HPDE6-E6E7 (cell line): ENCODE data around the gene HOXC11.

Experiments
- DNase-seq: peaks from one replicate; pipeline ENCODE4 v3.0.0; 2011; ENCODE audit warnings: missing footprints; ENCODE audit errors: extremely low spot score

HOXC11 gene

DNA sequence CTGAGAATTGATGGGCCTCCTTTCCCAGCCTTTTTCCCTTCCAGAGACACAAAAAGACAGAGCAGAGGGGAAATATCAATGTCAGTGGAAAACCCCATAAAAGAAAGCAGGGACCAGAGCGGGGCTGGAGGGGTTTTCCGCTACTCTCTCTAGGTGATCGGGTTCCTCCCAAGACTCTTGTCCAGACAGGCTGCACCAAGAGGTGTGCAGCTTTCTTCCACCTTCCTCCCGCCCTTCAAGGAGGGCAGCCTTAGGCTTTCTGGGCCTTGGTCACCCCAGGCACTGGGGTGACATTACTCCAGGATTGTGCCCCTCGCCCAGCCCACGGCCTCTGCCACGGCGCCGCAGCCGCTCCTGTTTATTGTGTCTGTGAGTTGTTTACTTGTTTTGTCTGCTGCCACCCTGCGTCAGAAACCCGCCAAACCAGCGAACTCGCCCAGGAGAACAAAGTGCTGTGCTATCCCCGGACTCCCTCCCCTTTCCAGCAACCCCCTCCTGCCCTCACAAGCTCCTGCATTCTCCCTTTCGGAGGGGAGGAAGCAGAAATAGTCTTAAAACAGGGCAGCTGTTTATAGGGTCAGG, 48.6 kb downstream of the HOXC11 start:
- no peak for DNase-seq

DNA sequence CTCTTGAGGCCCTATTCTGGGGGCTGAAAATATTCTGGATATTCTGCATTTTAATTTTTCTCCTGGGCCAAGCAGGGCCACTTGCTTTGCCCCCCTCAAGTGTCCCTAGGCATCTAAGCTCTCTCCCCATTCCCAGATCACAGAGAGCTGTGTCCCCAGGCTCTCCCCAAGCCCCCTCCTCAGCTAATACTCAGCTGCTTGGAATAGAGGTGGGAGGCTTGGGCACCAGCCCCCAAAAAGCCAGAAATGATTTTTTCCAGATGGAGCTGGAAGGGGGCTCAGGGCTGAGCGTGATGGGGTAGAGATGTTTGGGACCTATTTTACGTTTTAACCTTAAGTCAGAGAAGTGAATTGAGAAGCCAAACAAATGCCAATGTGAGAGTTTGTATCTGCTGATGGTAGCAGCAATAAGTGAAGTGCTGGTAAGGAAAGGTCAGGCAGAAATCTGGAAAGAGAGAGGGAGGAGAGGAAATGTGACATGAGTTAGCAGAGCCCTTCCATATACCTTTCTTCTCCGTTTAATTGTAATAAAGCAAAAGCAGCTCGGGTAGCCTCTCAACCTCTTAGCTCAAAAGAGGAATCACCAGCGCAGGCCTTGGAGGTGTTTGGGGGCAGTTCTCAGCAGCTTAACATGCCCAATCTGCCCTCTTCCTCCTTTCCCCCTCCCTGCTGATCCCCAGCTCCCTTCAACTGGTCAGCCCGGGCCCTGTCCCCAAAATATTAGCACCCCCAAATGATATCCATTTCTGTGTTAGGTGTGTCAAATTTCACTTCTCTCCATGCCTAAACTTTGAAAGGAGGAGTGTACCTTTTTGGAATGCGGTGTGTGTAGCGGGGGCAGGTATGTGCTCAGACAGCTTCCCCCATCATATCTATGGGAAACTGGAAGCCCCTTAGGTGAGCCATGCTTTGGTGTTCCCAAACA, 50.3 kb downstream of the HOXC11 start:
- DNase-seq: no peak

DNA sequence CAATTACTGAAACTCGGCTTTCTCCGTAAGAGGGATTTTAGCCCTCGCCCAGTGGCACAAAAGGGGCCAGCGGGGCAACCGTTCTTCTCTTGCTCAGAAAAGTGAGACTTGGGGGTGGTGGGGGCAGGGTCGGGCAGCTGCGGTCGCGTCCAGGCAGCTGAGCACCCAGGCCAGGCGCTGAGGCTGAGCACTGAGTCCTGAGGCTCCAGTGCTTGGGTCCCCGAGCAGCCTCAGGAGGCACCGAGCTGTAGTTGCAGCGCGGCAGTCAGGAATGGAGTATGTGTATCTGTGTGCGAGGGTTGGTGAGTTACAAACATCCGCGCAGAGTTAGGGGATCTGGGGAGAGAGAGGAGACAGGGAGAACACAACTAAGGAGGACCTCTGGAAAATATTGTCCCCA, 51.2 kb downstream of the HOXC11 start:
- no peak for DNase-seq

DNA sequence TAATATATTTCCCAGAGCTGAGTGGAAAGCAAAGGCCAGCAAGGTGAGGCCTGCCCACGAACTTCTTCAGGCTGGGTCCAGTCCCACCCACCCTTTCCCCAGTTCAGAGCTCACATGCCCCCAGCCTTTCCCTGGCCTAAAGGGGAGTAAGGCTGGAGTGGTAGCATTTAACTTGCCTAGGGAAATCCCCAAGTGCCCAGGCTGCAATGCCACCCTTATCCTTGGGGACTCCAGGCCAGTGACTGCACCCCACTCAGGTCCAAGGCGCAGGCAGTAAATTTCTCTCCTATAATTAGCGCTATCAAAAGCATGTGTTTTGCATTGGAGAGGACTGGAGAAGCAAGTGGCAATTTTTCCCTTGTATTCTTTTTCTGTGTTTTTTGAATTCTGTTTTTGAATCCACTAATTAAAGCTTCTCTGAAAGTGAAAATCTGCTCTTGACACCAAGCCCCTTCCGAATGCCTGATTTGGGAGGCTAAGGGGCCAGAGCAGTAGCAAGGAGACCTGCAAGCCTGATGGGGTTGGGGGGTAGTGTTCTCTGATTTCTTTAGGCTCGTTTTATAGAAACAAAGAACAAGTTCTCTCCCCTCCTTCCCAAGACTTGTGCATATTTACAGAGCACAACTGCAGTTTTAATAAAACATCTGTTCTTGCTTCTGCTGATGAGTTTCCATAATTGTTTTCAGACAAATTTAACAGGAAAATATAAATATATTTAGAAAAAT, 51.8 kb downstream of the HOXC11 start:
- DNase-seq: no peak

DNA sequence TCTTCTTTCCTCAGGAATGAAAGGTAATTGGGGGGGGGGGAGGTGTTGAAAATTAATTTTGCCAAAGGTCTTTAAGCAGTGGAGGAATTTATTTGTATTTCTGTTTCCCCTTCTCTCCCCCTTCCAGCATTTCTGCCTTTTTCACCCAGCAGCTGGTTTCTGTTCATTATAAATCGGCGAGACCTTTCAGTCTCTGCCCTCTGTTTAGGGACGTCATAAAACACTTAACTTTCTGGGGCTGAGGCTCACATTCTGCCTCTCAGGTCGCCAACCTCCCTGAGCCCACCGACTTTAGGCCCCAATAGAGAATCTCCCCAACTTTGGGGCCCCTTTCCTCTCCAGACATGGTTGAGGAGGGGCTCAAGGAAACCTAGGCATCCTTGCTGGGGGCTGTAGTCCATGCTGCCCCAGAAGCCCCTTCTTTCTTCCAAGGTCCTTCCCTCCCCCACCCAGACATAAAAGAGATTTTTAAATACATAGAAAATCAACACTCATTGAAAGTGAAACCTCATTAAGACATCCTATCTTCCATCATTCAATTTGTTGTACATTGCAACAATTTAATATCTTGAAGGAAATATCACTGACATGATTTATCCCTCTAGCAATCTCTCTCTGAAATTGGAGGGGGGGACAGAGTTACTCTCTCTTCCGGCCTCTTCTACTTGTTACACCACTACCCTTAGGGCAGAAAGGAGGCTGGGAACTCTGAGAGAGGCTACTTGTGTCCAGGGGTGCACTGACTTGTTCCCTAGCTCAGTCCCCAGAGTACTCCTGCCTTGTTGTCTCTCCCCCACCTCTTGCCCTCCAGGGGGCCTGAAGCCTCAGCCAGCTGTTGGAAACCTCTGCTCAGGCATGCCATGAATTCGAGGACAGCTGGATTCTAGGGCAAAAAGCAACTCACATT, 52.8 kb downstream of the HOXC11 start:
- no peak for DNase-seq

DNA sequence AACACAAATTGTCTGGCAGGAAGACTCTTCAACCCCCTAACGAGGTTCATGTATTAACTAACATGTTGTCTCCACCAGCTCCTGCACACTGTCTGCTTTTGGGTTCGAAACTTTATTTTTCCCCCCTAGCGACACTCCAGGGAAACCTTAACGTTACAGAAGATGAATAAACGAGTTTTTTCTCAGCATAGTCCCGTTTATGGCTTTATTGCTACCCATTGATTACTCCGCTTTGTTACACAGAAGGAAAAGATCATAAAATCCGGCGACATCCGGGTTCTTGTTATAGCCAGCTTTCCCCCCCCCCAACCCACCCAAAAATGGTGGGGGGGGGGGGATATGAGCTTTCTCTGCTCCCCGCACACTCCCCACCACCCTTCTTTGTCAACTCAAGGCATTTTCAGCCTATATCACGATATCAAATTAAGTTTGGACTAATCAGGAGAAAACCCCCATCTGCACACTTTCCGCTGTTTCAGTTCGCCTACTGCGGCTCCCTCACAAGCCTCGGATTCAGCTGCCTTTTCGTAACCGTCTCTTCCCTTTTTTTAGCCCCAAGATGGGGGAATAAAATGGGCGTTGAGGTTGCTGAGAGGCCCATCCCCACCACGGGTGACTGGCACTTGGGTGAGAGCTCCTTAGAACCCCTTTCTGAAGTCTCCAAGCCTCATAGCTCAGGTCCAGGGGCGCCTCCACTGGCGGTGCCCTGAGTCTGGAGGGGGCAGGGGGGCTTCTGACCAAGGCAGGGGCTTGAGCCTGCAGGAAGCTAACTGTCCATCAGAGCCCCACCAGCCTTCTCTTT, 53.9 kb downstream of the HOXC11 start:
- no peak for DNase-seq
